HG03521 (cell line): ENCODE results near the gene KRTAP10-5.
"Not testable (repeated sequence)": the region's sequence is repeated elsewhere in the genome, so short reads cannot be mapped to it uniquely, and the experiment has no call there.

ENCODE experiments used
- ATAC-seq: cut with Tn5 transposase; IDR thresholded peaks from one replicate; pipeline ENCODE4 v1.9.1; 2021; ENCODE audit warnings: mild to moderate bottlenecking, moderate library complexity; ENCODE audit not compliant: unreplicated experiment

KRTAP10-5 gene

DNA sequence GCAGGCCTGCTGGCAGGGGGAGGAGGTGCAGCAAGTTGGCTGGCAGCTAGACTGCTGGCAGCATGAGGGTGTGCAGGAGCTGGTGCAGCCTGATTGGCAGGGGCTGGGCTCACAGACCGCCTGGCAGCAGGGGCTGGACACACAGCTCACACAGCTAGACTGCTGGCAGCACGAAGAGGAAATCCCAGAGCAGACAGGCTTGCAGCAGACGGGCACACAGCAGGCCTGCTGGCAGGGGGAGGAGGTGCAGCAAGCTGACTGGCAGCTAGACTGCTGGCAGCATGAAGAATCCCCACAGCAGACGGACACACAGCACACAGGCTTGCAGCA is 11.4 kb upstream of the KRTAP10-5 start:
- ATAC-seq = not testable (repeated sequence)

DNA sequence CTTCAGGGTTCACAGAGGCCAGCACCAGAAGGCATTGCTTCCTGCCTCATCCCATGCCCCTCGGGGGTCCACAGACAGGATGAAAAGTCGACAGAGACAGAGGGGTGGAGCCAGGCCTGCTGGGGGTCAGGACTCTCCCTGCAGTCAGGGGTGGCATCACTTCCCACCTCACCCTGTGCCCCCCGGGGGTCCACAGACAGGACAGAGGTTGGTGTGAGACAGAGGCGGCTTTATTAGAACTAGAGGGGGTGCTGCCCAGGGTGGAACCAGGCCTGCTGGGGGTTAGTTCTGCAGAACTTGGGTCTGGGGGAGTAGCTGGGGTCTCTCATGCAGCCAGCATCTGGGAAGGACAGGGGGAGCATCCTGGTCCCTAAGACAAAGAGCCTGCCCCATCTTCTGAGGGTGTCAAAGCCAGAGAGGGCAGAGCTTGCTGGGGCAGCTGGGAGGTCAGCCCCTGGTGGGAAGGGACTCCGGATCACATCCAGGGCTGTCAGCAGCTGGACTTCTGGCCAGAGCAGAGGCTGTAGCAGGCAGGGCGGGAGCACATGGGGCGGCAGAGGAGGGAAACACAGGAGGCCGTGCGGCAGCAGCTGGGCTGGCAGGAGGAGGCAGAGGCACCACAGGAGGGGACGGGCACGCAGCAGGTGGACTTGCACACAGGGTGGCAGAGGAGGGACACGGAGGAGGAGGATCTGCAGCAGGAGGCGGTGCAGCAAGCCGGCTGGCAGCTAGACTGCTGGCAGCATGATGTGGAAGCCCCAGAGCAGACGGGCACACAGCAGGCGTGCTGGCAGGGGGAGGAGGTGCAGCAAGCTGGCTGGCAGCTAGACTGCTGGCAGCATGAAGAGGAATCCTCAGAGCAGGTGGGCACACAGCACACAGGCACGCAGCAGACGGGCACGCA is 10.7 kb upstream of the KRTAP10-5 start:
- ATAC-seq = not testable (repeated sequence)

DNA sequence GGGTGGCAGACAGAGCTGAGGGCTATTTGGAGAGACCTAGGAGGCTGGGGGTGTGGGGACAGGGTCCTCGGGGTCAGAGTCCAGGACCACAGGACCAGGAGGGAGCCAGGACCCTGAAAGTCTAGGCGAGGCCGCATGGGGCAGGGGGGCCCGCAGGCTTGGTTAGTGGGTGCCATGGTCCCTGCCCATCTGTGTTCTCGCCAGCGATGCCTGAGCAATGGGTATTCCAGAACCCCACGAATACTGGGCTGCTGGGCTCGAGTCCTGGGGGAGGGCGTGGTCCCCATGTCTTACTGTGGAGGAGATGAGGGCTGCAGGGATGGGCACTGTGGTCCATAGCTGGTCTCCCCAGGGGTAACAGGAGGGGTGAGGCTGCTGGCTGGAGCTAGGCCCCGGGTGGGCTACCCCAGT is 9.9 kb upstream of the KRTAP10-5 start:
- ATAC-seq = no peak

GRCh38 chr21:44589586-44590305 is 9.3 kb upstream of the KRTAP10-5 start:
- ATAC-seq = no peak

DNA sequence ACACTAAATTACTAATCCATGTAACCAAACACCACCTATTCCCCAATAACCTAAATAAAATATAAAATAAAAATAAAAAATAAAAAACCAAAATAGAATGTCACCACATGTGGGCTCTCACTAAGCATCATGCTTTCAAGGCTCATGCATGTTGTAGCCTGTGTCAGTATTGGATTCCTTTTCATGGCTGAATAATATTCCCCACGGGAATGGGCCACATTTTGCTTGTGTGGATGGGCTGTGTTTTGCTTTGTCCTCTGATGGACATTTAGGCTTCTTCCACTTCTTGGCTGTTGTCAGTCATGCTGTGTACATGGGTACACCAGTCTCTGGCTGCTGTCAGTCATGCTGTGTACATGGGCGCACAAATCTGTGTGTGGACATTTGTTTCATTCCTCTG is 8.7 kb upstream of the KRTAP10-5 start:
- ATAC-seq = no peak

GRCh38 chr21:44585892-44586291 is 5.5 kb upstream of the KRTAP10-5 start:
- no peak for ATAC-seq

DNA sequence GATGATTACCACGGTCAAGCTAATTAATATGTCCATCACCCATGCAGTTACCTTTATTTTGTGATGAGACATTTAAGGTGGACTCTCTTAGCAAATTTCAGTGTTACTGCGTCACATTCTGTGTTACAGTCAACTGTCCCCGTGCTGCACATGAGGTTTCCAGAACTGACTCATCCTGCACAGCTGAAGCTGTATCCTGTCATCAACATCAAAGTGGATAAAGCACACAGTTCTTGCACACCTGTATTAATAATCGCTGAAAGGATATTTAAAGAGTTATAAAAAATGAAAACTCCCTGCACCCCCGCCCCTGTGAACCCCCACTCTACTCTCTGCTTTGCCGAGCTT is 3.4 kb upstream of the KRTAP10-5 start:
- no peak for ATAC-seq

DNA sequence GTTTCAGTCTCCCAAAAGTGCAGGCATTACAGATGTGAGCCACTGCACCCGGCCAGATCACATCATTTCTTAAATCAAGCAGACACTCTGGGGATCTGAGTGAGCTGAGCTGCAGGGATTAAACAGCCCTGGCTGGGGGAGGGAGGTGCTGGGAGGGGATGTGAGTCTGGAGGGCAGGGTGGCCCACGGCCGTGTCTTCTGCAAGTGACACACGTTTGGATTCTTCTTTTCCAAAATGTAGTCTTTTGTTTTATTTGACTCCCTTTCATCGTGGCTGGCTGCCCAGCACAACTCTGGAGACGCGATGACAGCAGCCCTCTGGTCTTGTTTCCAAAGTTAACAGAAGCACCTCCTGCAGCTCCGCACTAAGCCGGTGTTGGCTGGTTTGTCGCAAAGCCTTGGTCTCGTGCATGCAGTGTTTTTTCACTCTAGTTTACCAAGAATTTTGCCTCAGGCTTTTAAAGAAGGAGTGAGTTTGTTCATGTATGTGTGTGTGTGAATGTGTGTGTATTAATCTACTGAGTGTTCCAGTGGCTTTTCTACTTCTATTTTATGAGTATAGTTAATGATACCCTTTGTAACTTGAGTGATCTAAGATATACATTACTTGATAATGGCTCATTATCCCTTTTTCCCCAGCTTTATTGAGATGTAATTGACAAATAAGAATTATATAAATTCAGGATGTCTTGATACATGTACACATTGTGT is 2.8 kb upstream of the KRTAP10-5 start:
- no peak for ATAC-seq

DNA sequence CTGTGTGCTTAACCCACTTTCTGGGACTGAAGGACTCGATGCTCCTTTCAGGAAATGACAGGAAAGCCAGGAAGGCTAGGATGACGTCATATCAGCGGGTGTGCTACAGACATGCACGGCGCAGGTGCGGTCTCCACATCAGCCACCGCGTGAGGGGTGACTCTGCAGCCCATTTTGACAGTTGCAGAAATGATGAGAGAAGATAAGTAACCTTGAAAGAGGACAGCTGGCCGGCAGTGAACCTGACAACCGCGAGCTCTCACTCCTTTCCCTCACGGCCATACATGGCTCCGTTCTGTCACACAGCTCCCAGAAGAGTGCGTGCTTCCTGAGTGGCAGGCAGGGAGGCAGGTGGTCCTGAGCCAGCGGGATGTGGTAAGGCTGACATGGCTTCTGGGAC is 1.7 kb upstream of the KRTAP10-5 start:
- ATAC-seq = no peak

- ATAC-seq = no peak
Measured at GRCh38 chr21:44581158-44581557, 754 bp upstream of the KRTAP10-5 start.

DNA sequence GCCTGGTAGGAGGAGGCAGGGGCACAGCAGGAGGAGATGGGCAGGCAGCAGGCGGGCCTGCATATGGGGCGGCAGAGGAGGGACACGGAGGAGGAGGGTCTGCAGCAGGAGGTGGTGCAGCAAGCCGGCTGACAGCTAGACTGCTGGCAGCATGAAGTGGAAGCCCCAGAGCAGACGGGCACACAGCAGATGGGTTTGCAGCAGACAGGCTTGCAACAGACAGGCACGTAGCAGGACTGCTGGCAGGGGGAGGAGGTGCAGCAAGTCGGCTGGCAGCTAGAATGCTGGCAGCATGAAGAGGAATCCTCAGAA is 615 bp downstream of the KRTAP10-5 start:
- no peak for ATAC-seq

GRCh38 chr21:44579056-44579832 is 1.2 kb downstream of the KRTAP10-5 start:
- ATAC-seq = no peak

DNA sequence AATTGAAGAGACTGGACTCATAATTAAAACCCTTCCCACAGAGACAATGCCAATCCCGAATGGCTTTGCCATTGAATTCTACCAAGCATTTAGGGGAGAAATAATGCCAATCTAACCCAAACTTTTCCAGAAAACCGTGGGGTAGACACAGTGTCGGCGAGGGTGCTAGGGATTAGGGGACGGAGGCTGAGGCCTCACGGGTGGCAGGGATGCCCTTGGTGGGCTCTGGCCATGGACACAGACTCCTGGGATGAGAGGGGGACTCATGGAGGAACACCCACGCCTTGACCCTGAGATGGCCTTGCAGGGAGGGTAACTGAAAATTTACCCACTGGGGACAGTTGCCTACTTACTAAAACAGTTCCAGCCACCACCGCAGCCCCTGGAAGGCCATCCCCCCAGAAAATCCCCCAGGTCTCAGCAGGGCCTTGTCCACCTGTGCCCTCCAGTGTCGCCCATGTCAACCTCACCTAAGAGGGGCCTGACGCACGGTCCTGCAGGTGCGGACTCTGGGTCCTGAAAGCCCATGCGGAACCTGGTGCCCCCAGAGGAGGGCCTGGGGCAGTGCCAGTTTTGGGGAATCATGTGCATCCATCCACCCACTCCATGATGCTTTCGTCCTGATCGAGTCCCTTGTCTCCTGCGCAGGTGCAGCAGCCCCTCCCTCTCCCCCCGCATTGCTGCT is 1.9 kb downstream of the KRTAP10-5 start:
- no peak for ATAC-seq

GRCh38 chr21:44576025-44576420 is 4.4 kb downstream of the KRTAP10-5 start:
- no peak for ATAC-seq

DNA sequence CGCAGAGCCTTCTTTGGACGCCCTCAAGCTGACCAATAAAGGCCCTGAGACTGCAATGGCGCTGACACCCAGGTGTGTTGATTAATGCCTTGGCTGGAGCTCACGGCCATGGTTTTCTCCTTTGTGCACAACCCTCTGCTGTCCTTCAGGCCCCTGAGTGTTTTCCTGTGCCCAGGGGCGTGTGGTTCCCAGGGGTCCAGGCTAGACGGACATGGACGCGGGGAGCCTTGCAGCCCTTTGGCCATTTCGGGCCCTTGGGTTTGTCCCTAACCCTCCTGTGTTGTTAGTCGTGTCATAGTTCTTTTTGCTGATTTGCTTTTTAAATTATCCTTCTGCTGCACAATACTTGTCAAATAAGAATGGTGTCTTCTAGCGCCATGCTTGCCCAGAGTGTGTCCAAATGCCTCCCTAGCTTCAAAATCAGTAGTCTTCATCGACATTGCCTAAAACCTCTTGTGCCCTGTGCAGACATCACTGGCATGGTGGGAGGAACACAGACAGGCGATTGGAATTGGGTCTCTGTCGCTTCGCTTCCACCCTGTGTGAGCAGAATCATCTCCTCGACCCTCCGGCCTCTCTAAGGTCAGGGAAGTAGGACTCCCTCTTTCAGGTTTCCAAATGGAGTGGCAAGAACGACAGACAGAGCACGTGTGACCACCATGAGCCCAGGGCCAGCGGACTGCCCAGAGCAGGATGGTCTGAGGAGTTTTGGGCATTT is 4.9 kb downstream of the KRTAP10-5 start:
- ATAC-seq = no peak

- no peak for ATAC-seq
Measured at GRCh38 chr21:44574457-44575306, 5.7 kb downstream of the KRTAP10-5 start.

DNA sequence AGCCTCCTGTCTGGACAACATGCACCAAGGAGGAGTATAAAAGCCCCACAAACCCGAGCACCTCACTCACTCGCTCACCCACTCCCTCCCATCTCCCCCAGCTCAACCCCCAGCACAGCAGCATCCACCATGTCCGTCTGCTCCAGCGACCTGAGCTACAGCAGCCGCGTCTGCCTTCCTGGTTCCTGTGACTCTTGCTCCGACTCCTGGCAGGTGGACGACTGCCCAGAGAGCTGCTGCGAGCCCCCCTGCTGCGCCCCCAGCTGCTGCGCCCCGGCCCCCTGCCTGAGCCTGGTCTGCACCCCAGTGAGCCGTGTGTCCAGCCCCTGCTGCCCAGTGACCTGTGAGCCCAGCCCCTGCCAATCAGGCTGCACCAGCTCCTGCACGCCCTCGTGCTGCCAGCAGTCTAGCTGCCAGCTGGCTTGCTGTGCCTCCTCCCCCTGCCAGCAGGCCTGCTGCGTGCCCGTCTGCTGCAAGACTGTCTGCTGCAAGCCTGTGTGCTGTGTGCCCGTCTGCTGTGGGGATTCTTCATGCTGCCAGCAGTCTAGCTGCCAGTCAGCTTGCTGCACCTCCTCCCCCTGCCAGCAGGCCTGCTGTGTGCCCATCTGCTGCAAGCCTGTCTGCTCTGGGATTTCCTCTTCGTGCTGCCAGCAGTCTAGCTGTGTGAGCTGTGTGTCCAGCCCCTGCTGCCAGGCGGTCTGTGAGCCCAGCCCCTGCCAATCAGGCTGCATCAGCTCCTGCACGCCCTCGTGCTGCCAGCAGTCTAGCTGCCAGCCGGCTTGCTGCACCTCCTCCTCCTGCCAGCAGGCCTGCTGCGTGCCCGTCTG is 6.6 kb downstream of the KRTAP10-5 start, which contains the start of gene KRTAP10-4:
Gene KRTAP10-4, plus strand, starts transcription at position 100 of the 827 bp plus-strand sequence. Its CDS starts 30 bp downstream, at position 130.
- ATAC-seq = not testable (repeated sequence)
